Measurements from ENCODE around the gene MZT1. TPM values are rescaled to one million over a fixed set of nuclear protein-coding genes. Genes with fewer than 3 reads are reported as not detected.

The MZT1 gene
- total RNA-seq, 1 experiment from 2014 or later: 9.8 TPM

DNA sequence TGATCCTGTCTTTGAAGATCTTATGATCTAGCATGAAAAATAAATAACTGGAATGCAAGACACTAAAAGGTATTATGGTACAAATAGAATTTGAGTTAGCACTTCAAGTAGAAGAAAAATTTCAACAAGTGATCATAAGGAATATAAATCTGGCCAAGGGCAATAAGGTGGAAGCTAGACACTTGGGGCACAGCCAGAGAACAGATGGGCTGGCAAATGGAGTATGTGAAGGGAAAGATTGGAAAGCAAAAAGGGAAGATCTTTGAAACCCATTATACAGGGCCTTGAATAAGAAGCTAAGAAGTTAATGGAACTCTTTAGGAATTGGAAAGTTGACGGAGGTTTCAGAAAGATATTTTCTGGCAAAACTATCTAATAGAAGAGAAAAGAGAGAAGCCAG lies 61.0 kb downstream of the MZT1 start:
- ChIA-PET CTCF (no interaction called here), POLR2A (no interaction called here)

DNA sequence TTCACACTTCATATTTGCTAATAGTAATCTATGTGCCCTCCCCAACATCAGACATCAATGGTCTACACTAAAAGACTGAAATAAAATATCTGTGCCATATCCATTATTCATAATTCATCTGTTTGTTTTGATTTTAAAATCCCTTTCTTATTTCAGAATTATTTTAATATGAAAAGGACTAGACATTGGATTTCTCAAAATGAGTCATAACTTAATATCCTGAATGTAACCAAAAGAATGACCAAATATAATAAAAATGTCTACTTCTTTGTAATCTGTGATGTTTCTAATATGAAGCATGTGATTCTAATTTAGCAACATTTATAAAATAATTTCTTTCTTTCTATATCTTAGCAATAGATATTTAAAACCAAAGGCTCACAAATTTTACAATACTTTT lies 64.9 kb downstream of the MZT1 start:
- Histone ChIP-seq H3K36me3 (ENCODE audit: control insufficient read depth, insufficient read depth, low read length) (no peaks in the 10 kb centered on the region), H3K4me1 (ENCODE audit: control insufficient read depth, insufficient read depth, low read length) (no peaks in the 10 kb centered on the region), H3K9me3 (ENCODE audit: control insufficient read depth, insufficient read depth, low read depth, low read length) (no peaks in the 10 kb centered on the region), H3K27ac (ENCODE audit: low read length) (no peak overlapping the region), H3K27me3 (ENCODE audit: control insufficient read depth, insufficient read depth, low read length) (no peaks in the 10 kb centered on the region), H3K4me3 (ENCODE audit: low read depth in 2 of 2, low read length in 2 of 2) (no peak overlapping the region)
- intact Hi-C loops (cut with micrococcal nuclease; ENCODE audit: unreplicated experiment) (loop anchor here (10.0 kb wide), 1 partner anchor 1362 kb away; no protein-coding TSS in a partner anchor), in situ Hi-C loops (cut with HindIII; ENCODE audit: low pct_unique_long_range_greater_than_20kb, low sequenced_read_pairs) (no loop called here)
- DNase-seq (ENCODE audit: low read depth, low spot score) (no peak), ATAC-seq (no peak)
- CTCF ChIA-PET: no interaction called here
- POLR2A ChIA-PET: no interaction called here
- TF ChIP-seq POLR2AphosphoS5 (IDR thresholded peaks at IDR 0.05; ENCODE audit: low read depth, low read length): no peak
- no peak for TF ChIP-seq TCF7L2 (IDR thresholded peaks at IDR 0.05; ENCODE audit: low read depth, low read length)
- TF ChIP-seq, protein P1, sequence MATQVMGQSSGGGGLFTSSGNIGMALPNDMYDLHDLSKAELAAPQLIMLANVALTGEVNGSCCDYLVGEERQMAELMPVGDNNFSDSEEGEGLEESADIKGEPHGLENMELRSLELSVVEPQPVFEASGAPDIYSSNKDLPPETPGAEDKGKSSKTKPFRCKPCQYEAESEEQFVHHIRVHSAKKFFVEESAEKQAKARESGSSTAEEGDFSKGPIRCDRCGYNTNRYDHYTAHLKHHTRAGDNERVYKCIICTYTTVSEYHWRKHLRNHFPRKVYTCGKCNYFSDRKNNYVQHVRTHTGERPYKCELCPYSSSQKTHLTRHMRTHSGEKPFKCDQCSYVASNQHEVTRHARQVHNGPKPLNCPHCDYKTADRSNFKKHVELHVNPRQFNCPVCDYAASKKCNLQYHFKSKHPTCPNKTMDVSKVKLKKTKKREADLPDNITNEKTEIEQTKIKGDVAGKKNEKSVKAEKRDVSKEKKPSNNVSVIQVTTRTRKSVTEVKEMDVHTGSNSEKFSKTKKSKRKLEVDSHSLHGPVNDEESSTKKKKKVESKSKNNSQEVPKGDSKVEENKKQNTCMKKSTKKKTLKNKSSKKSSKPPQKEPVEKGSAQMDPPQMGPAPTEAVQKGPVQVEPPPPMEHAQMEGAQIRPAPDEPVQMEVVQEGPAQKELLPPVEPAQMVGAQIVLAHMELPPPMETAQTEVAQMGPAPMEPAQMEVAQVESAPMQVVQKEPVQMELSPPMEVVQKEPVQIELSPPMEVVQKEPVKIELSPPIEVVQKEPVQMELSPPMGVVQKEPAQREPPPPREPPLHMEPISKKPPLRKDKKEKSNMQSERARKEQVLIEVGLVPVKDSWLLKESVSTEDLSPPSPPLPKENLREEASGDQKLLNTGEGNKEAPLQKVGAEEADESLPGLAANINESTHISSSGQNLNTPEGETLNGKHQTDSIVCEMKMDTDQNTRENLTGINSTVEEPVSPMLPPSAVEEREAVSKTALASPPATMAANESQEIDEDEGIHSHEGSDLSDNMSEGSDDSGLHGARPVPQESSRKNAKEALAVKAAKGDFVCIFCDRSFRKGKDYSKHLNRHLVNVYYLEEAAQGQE (IDR thresholded peaks at IDR 0.05; ENCODE audit: insufficient read depth in 1 of 2, low read depth in 2 of 2, low read length in 1 of 2): no peak
- TF ChIP-seq, protein P2, sequence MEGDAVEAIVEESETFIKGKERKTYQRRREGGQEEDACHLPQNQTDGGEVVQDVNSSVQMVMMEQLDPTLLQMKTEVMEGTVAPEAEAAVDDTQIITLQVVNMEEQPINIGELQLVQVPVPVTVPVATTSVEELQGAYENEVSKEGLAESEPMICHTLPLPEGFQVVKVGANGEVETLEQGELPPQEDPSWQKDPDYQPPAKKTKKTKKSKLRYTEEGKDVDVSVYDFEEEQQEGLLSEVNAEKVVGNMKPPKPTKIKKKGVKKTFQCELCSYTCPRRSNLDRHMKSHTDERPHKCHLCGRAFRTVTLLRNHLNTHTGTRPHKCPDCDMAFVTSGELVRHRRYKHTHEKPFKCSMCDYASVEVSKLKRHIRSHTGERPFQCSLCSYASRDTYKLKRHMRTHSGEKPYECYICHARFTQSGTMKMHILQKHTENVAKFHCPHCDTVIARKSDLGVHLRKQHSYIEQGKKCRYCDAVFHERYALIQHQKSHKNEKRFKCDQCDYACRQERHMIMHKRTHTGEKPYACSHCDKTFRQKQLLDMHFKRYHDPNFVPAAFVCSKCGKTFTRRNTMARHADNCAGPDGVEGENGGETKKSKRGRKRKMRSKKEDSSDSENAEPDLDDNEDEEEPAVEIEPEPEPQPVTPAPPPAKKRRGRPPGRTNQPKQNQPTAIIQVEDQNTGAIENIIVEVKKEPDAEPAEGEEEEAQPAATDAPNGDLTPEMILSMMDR (IDR thresholded peaks at IDR 0.05): no peak
- TF ChIP-seq SIN3A (IDR thresholded peaks at IDR 0.05; ENCODE audit: borderline replicate concordance, insufficient read depth, low read depth, low read length): no peak
- BruUV-seq (replicated peaks): no TSS peak

More for the DNA sequence above, 61.0 kb downstream of the MZT1 start:
- DNase-seq (ENCODE audit: low read depth, low spot score): no peak
- H3K27ac ChIP-seq (ENCODE audit: low read length): no peak overlapping the region
- no peaks in the 10 kb centered on the region for H3K36me3 ChIP-seq (ENCODE audit: control insufficient read depth, insufficient read depth, low read length)
- no TSS peak for BruUV-seq (replicated peaks)
- H3K4me3 ChIP-seq (ENCODE audit: low read depth in 2 of 2, low read length in 2 of 2): no peak overlapping the region
- no peaks in the 10 kb centered on the region for H3K9me3 ChIP-seq (ENCODE audit: control insufficient read depth, insufficient read depth, low read depth, low read length)
- intact Hi-C loops (cut with micrococcal nuclease; ENCODE audit: unreplicated experiment): loop anchor here (10.0 kb wide), 1 partner anchor 1358 kb away; no protein-coding TSS in a partner anchor
- no peaks in the 10 kb centered on the region for H3K4me1 ChIP-seq (ENCODE audit: control insufficient read depth, insufficient read depth, low read length)
- no peaks in the 10 kb centered on the region for H3K27me3 ChIP-seq (ENCODE audit: control insufficient read depth, insufficient read depth, low read length)
- no peak for ATAC-seq
- in situ Hi-C loops (cut with HindIII; ENCODE audit: low pct_unique_long_range_greater_than_20kb, low sequenced_read_pairs): no loop called here
- TF ChIP-seq POLR2AphosphoS5 (IDR thresholded peaks at IDR 0.05; ENCODE audit: low read depth, low read length) (no peak), TCF7L2 (IDR thresholded peaks at IDR 0.05; ENCODE audit: low read depth, low read length) (no peak), SIN3A (IDR thresholded peaks at IDR 0.05; ENCODE audit: borderline replicate concordance, insufficient read depth, low read depth, low read length) (no peak)
- TF ChIP-seq, protein P2 (IDR thresholded peaks at IDR 0.05): no peak
- TF ChIP-seq, protein P1 (IDR thresholded peaks at IDR 0.05; ENCODE audit: insufficient read depth in 1 of 2, low read depth in 2 of 2, low read length in 1 of 2): no peak

All from Panc1 (cell line).